ENCODE results near the gene MUC6. TPM values are rescaled to one million over a fixed set of nuclear protein-coding genes. Genes with fewer than 3 reads are reported as not detected.
"Not testable (repeated sequence)": the region's sequence is repeated elsewhere in the genome, so short reads cannot be mapped to it uniquely, and the experiment has no call there.

MUC6 gene
- polyA plus RNA-seq, 12 donors = 0.10 to 1.4 (median 0.31) TPM; not detected in 2

- no peak for DNase-seq
Observed at GRCh38 chr11:986270-986951, 50.1 kb downstream of the MUC6 start.

- no peak for DNase-seq
Observed at GRCh38 chr11:985848-986247, 50.7 kb downstream of the MUC6 start.

- no peak for DNase-seq
Observed at GRCh38 chr11:985406-985805, 51.1 kb downstream of the MUC6 start.

GRCh38 chr11:984546-984945, 52.0 kb downstream of the MUC6 start:
- no peak for DNase-seq

GRCh38 chr11:981764-982163, 54.8 kb downstream of the MUC6 start:
- DNase-seq = no peak

- no peak for DNase-seq
Observed at GRCh38 chr11:980438-981357, 55.8 kb downstream of the MUC6 start.

- DNase-seq = no peak
Observed at GRCh38 chr11:978781-979180, 57.7 kb downstream of the MUC6 start.

GRCh38 chr11:977830-978720, 58.4 kb downstream of the MUC6 start:
- no peak for DNase-seq

- DNase-seq = no peak
Observed at GRCh38 chr11:976431-977160, 59.9 kb downstream of the MUC6 start.

- DNase-seq = peak; percentile 33
Observed at GRCh38 chr11:975827-976226, 60.7 kb downstream of the MUC6 start.

- not testable (repeated sequence) for DNase-seq
Observed at GRCh38 chr11:975376-975775, 61.1 kb downstream of the MUC6 start.

- no peak for DNase-seq
Observed at GRCh38 chr11:973237-973636, 63.3 kb downstream of the MUC6 start.

GRCh38 chr11:972523-973211, 63.9 kb downstream of the MUC6 start:
- DNase-seq = no peak

- DNase-seq = no peak
Observed at GRCh38 chr11:971731-972365, 64.7 kb downstream of the MUC6 start.

- no peak for DNase-seq
Observed at GRCh38 chr11:971092-971690, 65.3 kb downstream of the MUC6 start.

GRCh38 chr11:970319-970871, 66.1 kb downstream of the MUC6 start:
- no peak for DNase-seq

GRCh38 chr11:969651-970205, 66.8 kb downstream of the MUC6 start:
- no peak for DNase-seq

GRCh38 chr11:968822-969221, 67.7 kb downstream of the MUC6 start:
- no peak for DNase-seq

Measured in muscle of arm (tissue), 12 donors.